A549 treated with CpdA at 1 μM for 4 hours (cell line): ENCODE measurements around the gene RPS14. TPM values are rescaled to one million over a fixed set of nuclear protein-coding genes. Genes with fewer than 3 reads are reported as not detected.

Source experiments
- total RNA-seq: library from RNA; stranded (reverse); fragments of 200-300 nt; extraction: Qiagen RNA extraction; gene quantifications from 5 replicates; pipeline ENCODE4 v1.2.3, GENCODE V29; 2022; ENCODE audit warnings: low read depth

Gene RPS14
- total RNA-seq: 2,817 to 3,200 TPM (median 3,076 TPM) in 5 replicates

DNA sequence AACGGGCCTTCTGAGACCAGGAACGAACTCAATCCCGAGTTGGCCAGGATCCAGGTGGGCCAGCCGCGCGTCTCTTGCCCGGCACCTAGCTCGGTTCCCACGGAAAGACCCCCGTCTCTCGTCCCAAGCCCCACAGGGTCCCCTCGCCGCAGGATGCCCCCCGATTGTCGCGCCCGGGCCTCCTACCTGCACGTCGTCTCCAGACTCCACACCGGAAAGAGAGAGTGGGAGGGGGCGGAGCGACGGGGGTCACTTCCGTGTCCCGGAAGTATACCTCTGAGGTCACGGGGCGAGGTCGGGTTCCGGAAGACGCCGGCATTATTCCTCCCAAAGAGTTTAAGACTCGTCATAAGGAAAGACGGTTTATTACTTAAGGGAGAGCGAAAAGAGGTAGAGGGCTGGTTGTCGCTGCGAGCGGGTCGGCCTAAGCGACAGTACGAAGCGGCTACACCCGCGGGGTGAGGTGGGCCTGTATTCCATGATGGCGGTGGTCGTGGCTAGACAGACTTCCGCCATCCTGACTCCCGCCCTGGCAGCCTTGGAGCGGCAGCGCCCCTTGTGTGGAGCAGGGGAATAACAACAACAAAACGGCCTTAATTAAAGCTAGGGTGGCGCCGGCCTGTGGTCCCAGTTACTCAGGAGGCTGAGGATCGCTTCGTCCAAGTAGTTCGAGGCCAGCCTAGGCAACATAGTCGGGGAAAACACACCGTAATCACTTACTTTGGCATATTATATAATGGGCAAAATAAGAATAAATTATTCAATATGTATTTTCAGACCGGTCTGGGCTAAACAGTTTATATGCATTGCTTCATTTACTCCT, at the start of gene RPS14:
Gene RPS14, minus strand, starts transcription at position 223 of the 823 bp plus-strand sequence. CDS start 2,006 bp downstream, outside the sequence.

DNA sequence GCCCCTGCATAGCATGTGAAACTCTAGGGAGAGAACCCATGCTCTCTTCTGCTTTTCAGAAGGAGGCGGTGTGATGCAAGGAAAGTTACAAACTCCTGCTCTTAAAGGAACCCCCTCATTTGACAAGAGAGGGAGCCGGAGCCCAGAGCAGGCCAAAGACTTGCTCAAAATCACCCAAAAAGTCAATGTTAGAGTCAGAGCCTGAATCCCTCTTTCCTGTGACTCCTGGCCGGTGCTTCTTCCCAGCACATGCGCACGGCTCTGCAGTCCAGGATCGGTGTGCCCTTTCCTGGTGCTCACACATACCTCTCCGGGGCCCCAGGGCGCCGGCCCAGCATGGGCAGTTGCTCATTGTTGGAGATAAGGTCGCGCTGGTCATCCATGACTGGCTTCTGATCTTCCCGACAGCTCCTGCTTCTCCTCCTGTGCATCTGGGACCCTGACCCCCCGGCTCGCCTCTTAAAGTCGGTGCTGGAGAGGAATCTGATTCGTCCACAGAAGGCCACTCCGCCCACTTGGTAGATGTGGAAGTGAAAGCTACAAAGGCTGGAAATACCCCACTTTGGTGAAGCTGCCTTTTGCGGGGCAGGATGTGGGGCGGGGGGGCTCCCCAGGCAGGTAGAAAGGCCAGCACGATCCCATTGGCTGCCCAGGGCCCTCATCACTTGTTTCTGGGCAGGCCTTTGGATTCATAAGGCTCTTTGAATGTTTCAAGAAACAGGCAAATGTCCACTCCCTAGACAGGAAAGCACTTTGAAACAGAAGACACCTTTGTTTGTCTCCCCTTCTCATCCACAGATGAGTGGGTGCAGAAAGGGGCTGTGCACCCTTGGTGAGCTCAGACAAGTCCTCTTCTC, 37.0 kb downstream of the RPS14 start, which contains the start of gene CD74:
Gene CD74, minus strand, starts transcription at position 592 of the 857 bp plus-strand sequence. Its CDS starts 161 bp downstream, at position 431.

Other genes with a start within 250 kb of the RPS14 start
- 0.87 to 1.4 TPM (median 1.1 TPM) in 5 replicates for gene CAMK2A, start 160.0 kb downstream of the RPS14 start, total RNA-seq
- 33.5 to 52.9 TPM (median 42.9 TPM) in 5 replicates for gene ARSI, start 146.8 kb downstream of the RPS14 start, total RNA-seq
- 76.5 to 93.8 TPM (median 86.2 TPM) in 5 replicates for gene TCOF1, start 92.0 kb downstream of the RPS14 start, total RNA-seq
- gene CD74, start 36.8 kb downstream of the RPS14 start, total RNA-seq: 0.08 to 0.10 TPM (median 0.09 TPM) in 3 of 5 replicates, not detected in the others
- 46.7 to 73.2 TPM (median 59.2 TPM) in 5 replicates for gene NDST1, start 58.4 kb upstream of the RPS14 start, total RNA-seq
- 25.3 to 32.6 TPM (median 29.7 TPM) in 5 replicates for gene SYNPO, start 190.9 kb upstream of the RPS14 start, total RNA-seq
- 0.05 to 0.09 TPM (median 0.06 TPM) in 4 of 5 replicates, not detected in the other for gene MYOZ3, start 211.5 kb upstream of the RPS14 start, total RNA-seq